Right hindlimb (tissue), 1 donor: ENCODE results near the gene ADGRG3.
A peak's percentile ranks its signal among the peaks of the same experiment; 100 is the strongest.
"Not testable (repeated sequence)": the region's sequence is repeated elsewhere in the genome, so short reads cannot be mapped to it uniquely, and the experiment has no call there.

ENCODE experiments used
- DNase-seq: peaks from one replicate; pipeline ENCODE4 v3.0.0-alpha.2; 2018

ADGRG3 gene

DNA sequence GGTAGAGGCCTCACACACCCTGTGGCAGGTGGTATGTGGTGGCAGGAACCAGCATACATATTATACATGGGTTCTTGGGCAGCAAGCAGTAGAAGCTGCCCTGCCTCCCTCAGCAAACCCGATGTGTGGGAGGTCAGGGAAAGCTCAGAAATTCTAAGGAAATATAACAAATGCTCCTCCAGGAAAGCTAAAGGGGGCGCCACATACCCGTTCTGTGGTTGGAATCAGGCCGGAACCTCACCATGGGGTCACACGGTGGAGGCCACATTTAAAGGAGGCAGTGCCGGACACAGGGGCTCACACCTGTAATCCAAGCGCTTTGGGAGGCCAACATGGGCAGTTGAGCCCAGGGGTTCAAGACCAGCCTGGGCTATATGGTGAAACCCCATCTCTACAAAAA lies 55.1 kb downstream of the ADGRG3 start:
- DNase-seq = no peak

DNA sequence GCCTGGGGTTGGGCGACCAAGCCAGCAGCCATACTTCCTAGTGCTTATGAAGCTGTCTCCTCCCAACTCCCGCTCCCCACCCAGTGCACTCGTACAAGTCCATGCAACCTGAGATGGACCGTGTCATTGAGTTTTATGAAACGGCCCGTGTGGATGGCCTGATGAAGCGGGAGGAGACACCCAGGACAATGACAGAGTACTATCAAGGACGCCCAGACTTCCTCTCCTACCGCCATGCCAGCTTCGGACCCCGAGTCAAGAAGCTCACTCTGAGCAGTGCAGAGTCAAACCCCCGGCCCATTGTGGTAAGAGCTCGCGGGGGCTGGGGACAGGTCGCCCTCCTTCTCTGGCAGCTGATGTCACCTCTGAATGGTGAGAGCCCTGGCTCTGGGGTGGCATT lies 56.4 kb downstream of the ADGRG3 start:
- DNase-seq = no peak

DNA sequence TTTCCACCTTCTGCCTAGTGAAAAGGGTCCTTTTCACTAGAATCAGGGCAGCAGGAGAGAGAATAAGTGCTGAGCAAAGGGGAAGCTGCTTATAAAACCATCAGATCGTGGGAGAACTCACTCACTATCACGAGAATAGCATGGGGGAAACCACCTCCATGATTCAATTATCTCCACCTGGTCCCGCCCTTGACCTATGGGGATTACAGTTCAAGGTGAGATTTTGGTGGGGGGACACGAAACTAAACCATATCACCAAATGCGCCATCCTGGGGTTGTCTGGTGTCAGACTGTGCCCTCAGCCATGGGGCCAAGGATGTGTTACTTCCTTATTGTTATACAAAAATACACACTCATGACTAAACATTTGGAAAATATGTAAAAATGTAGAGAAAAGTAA lies 57.0 kb downstream of the ADGRG3 start:
- DNase-seq = no peak

DNA sequence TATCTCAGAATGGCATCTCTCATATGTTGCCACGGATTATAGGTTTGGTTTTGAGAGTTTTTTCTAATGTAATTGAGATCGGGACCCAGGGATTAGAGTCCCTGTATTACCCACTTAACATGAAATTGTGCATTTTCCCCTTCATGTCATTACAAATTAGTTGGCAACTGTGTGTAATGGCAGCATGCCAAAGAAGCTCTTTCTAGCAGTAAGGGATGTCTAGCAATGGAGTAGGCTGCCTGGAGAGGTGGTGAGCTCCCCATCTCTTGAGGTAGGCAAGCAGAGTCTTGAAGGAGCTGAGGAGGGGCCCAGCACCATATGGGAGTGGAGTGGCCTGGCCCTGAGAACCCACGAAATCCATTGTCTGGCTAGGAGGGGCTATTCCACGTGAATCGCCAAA lies 57.4 kb downstream of the ADGRG3 start:
- DNase-seq = no peak

DNA sequence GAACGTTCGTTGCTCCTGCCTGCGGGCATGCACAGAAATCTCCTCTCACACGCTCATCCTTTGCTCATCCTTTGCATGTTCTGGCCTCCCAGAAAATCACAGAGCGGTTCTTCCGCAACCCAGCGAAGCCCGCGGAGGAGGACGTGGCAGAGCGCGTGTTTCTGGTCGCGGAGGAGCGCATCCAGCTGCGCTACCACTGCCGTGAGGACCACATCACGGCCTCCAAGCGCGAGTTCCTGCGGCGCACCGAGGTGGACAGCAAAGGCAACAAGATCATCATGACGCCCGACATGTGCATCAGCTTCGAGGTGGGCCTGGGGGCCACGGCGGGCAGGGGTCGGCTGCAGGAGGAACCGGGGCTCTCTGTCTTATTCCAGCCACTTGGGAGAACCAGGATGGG lies 57.9 kb downstream of the ADGRG3 start:
- DNase-seq = no peak

DNA sequence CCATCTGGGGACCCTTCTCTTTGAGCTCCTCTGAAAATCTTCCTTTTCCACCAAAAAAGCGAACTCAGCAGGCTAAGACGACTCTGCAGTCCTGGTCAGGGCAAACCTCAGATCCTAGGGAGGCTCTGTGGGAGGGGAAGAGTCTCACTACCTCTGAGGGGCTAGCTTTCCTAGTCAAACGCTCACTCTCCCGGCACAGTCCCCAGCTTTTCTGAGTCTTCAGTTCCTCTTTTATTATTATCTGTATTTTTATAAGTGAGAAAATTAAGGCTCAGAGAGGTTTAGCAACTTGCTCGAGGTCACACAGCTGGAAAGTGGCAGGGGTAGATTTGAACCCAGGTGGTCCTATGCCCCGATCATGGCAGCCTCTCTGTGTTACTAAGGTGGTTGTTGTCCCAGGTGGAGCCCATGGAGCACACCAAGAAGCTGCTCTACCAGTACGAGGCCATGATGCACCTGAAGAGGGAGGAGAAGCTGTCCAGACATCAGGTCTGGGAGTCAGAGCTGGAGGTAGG lies 58.4 kb downstream of the ADGRG3 start:
- no peak for DNase-seq

DNA sequence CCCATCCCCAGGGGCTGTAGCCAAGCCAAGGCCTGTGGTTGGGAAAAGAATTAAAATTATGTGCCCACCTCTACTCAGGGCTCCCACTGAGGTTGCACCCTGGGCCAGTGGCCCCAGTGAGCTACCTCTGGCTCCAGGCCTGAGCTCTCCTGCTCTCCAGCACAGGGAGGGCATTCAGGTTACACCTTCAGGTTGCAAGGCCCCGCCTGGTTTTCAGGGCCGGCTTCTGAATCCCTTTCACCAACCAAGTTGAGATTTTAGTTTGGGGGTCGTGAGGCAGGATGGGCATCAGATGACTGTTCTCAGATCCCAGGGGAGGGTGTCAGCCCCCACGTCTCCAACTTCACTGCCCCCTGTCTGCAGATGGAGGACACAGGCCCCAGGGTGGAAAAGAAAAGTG lies 59.5 kb downstream of the ADGRG3 start:
- DNase-seq = no peak

DNA sequence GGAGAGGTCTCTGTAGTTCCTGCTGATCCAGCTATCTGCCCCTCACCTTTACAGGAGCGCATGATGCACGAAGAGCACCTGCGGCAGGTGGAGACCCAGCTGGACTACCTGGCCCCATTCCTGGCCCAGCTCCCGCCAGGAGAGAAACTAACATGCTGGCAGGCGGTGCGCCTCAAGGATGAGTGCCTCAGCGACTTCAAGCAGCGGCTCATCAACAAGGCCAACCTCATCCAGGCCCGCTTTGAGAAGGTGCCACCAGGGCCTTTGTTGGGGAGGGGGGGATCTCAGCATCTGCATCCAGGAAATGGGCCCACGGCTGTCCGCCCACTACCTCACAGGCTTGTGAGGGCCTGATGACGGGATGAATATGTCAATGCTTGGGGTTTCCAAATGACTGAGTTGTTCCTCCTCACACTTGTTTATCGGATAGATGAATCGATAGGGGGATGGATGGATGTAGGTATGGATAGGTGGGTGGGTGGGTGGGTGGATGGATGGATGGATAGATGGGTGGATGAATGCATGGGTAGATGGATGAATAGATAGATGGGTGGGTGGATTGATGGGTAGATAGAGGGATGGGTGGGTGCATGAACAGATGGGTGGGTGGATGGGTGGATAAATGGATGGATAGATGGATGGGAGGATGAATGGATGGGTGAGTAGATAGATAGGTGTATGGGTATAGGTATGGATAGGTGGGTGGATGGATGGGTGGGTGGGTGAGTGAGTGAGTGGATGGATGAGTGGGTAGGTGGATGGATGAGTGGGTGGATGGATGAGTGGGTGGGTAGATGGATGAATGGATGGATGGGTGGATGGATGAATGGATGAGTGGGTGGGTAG lies 60.5 kb downstream of the ADGRG3 start:
- no peak for DNase-seq

DNA sequence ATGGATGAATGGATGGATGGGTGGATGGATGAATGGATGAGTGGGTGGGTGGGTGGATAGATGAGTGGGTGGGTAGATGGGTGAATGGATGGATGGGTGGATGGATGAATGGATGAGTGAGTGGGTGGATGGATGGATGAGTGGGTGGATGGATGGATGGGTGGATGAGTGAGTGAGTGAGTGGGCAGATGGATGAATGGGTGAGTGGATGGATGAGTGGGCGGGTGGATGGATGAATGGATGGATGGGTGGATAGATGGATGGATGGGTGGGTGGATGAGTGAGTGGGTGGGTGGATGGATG lies 61.0 kb downstream of the ADGRG3 start:
- no peak for DNase-seq

DNA sequence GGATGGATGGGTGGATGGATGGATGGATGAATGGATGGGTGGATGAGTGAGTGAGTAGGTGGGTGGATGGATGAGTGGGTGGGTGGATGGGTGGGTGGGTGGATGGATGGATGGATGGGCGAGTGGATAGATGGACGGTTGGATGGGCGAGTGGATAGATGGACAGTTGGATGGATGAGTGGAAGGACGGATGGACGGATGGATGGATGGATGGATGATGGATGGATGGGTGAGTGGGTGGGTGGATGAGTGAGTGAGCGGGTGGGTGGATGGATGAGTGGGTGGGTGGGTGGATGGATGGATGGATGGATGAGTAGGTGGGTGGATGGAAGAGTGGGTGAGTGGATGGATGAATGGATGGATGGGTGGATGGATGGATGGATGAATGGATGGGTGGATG lies 61.7 kb downstream of the ADGRG3 start:
- DNase-seq = not testable (repeated sequence)

DNA sequence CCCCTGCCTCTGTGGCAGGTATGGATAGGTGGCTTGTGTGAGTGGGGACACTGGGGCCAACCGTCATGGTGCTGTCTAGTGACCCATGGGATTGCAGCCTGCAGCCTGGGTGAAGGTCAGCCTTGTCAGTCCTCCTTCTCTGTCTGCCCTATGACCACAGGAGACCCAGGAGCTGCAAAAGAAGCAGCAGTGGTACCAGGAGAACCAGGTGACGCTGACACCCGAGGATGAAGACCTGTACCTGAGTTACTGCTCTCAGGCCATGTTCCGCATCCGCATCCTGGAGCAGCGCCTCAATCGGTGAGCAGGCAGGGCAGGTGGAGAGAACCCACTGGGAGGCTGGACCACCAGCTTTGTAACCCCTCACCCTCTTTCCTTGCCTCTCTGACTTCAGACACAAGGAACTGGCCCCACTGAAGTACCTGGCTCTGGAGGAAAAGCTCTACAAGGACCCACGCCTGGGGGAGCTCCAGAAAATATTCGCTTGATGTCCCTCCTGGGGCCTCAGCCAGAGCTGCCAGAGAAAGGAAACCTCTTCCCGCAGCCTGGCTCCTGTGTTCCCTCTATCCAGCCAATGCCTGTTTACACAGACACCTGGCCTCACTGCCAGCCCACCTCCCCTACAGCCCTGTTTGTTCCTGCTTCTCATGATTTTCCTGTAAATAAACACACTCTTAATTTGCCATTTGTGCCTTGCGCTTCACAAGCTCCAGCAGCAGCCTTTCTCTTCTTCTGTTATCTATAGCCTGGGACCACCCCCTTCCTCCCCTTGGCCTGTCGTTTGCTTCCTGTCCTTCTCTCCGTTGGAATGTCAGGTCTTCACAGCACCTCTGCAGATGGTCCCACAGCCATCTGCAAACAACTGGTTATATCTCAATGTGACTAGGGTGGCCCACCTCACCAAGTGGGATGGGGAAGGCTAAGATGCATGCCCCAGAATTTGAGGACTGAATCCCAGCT lies 62.9 kb downstream of the ADGRG3 start:
- no peak for DNase-seq

DNA sequence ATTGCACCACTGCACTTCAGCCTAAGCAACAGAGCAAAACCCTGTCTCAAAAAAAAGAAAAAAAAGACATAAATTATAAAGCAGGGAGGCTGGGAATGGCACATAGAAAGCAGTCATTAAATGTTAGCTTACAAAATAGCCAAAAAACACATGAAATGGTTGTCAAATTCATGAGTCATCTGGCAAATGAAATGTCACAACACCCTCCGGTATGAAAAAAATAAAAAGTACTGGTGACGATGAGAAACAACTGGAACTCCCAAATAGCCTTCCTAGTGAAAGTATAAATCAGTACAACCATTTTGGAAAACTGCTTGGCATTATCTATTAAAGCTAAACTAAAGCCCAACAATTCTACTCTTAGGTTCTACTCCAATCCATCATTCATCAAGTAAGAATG lies 63.9 kb downstream of the ADGRG3 start:
- no peak for DNase-seq

DNA sequence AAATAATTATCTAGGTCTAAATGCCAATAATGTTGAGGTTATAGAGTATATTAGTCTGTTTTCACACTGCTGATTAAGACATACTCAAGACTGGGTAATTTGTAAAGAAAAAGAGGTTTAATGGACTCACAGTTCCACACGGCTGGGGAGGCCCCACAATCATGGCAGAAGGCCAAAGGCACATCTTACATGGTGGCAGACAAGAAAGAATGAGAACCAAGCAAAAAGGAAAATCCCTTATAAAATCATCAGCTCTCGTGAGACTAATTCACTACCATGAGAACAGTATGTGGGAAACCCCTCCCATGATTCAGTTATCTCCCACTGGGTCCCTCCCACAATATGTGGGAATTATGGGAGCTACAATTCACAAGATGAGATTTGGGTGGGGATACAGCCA lies 64.6 kb downstream of the ADGRG3 start:
- no peak for DNase-seq

DNA sequence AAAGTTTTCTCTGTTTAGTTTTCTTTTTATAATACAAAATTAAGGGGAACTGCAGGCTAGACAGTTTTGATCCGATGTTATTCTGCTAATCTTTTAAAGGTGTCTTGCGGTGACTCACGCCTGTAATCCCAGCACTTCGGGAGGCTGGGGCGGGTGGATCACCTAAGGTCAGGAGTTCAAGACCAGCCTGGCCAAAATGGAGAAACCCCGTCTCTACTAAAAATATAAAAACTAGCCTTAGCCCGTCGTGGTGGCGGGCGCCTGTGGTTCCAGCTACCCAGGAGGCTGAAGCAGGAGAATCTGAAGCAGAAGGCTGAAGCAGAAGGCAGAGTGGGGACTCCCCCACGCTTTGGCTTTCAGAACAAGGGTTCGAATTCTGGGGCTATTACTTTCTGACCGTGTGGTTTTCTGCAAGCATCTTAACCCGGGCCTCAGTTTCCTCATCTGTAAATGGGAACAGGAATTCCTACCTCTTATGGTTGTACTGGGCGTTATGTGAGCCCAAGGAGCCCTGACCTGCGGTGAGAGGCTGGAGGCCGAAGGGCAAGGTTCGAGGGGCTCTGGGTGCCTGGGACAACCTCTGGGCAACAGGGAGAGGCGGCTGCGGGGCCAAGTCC lies 66.3 kb downstream of the ADGRG3 start:
- DNase-seq = no peak

DNA sequence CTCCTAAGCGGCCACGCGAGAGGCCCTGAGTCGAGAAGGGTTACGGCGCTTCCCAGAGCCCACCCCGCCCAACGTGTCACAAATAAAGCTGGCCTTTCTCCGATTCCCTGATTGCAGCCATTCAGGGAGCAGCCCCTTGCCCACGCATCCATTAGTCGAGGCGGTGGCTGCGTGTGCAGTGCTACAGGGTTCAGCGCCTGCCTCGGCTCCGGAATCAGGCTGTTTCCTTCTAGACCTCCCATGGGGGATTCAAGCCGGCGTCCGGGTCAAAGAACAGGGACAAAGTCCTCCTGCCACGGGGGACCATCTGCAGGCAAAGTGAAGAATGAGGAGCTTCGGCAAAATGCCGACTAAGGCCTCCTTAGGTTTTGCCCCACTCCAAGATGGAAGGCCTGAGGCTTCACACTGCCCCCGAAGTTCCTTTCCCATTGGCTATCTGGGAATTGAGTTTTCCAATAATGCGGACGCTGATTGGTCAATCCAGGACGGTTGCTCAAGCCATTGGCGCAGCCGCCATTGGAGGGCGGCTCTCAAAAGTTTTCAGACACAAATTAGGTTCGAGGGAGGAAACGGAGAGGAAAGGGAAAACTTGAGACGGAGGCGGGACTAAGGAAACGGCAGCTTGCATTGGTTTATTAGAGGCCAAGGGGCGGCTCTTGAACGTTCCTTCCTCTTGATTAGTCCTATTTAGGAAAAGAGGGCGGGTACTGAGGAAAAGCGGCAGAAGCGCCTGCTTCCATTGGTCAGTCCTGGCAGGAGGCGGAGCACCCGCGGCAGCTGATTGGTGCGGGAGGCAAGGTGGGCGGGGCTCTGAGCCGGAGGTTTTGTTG lies 67.0 kb downstream of the ADGRG3 start:
- DNase-seq = peak; percentile 100

DNA sequence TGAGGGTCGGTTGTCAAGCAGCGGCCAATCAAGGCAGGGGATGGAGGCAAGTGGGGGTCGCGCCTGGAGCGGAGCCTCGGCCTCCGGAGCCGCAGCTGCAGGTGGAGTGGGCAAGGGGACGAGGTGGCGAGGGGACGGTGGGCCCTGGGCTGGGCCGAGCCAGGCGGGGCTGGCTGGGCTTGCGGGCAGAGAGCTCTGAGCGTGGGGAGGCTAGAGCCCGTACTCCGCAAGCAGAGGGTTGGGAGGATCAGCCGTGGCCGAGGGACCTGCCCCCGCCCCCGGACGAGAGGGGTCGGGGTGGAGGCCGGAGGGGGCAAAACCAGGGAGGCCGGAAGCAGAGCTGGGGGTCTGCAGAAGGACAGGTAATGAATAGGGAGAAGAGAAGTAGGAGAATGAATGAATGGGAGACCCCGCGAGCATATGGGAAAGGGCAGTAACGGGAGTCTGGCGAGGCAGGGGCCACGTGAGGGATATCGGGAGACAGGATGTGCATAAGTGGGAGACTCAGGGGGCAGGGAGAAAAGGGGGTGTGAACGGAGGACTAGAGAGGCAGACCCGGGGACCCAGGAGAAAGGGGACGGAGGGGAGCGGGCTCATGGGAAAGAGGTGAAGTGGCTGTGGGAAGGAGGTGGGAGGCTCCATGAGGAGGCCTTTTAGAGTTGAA lies 67.8 kb downstream of the ADGRG3 start, which contains the start of gene KATNB1:
TSS of gene KATNB1 (plus strand) at position 16 of the 664 bp plus-strand sequence. CDS start 1,474 bp downstream, outside the sequence.
- no peak for DNase-seq

DNA sequence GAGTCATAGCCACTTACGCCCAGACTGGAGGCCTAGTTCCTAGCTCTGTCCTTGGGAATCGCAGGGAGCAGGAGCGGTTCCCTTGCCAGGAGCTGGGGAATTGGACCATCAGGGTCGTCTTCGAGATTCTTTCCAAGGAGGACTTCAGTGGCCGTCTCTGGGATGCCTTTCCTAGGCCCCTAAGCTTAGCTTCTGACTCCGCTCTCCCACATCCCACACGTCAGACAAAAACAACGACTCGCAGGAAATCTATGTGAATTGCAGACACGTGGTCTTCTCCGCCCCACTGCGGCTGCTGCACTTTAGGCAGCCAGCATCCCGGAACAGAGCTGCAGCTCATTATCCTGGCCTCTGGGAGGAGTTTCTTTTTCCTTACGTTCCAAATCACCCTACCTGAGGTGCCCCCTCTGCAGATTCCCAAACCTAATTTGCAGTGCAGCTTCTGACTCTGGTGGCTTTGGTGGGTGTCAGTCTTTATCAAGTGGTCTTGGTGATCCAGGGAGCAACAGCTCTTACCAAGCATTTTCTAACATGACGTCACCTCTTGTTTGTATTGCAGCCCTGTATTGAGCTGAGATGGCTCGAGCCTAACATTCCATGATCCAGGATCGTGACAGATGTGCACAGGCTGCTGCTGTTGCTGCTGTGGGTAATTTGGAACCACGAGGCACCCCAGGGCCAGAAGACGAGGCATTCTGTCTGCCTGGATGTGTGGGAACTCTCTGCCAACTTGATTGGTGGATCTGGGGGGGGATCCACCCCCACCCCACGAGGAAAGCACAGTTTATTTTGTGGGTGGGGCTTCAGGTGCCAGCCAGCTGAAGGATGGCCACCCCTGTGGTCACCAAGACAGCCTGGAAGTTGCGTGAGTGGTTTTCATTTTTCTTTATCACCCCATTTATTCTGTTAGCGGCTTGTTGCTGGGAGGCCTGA lies 68.6 kb downstream of the ADGRG3 start:
- peak; percentile 71 for DNase-seq

DNA sequence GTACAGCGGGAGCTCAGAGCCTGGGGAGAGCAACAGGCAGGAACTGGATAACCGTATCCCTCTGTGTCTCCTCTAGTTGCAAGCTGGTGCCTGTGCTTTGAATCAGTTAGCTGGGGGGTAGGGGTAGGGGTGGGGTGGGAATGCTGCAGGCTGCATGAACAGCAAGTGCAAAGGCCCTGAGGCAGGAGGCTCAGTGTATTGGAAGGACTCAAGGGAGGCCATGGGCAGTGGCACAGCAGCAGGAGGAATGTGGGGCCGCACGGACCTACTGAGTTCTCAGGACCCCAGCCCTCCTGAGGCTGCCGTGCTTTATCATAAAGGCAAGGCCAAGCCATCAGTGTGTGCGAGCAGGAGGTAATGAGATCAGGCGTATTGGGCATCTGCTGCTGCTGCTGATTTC lies 70.7 kb downstream of the ADGRG3 start:
- DNase-seq = no peak
